Esophagus mucosa (tissue), 1 donor: ENCODE results near the gene TSPEAR. TPM values are rescaled to one million over a fixed set of nuclear protein-coding genes. Genes with fewer than 3 reads are reported as not detected.

Source experiments
- ATAC-seq: fragments of 200-7000 bp; cut with Tn5 transposase; one replicate; pipeline ENCODE4 v1.9.1; 2020
- total RNA-seq: library from RNA; stranded (reverse); gene quantifications from one replicate; pipeline ENCODE4 v1.2.4, GENCODE V29; 2023
- donor health status: DM: yes; HTN: yes; CAD: no.

The TSPEAR gene
- total RNA-seq, 1 donor from 2014 or later, result 0.08 TPM

DNA sequence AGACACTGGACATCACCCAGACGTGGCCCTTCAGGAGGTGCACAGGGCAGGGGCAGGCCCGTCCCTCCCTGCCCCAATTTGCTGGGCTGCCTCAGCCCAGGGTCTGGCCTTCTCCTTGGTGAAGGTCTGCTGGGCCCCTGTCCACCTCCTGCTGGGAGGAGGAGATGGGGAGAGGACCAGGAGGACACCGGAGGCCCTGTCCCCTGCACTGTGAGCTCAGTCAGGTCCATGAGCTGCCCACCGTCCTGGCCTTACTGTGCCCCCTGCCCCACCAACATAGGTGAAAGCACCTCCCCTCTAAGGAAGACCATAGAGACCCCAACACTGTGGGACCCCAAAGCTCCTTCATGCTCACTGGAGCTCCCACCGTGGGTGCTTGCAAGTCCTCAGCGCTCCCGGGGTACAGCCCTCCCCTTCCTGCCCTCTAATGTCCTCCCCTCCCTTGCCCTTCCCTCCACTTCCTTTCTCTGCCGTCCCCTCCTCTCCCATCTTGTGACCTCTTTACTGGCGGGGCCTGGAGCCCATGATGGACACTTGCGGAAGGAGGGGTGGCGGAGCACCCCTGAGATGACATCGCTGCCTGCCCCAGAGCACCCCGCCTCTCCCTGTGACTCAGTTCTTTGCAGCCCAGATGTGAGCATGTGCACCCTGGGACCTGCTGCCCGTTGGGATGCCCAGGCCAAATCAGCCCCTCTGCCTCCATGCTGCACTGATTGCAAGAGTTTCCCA, 251.5 kb downstream of the TSPEAR start:
- no peak for ATAC-seq

- no peak for ATAC-seq
These were observed 252.2 kb downstream of the TSPEAR start for GRCh38 chr21:44458971-44459711.

GRCh38 chr21:44456915-44457736, 254.2 kb downstream of the TSPEAR start:
- no peak for ATAC-seq

- ATAC-seq, result peak; percentile 7
These were observed 255.0 kb downstream of the TSPEAR start for GRCh38 chr21:44456214-44456914.

GRCh38 chr21:44455524-44456213, 255.7 kb downstream of the TSPEAR start:
- ATAC-seq, result peak; percentile 43

- peak; percentile 79 for ATAC-seq
These were observed 256.4 kb downstream of the TSPEAR start, which contains the start of gene LRRC3 for GRCh38 chr21:44454747-44455523. LRRC3 (plus strand) TSS chr21:44455510; CDS start chr21:44456645, 1,135 bp downstream.

DNA sequence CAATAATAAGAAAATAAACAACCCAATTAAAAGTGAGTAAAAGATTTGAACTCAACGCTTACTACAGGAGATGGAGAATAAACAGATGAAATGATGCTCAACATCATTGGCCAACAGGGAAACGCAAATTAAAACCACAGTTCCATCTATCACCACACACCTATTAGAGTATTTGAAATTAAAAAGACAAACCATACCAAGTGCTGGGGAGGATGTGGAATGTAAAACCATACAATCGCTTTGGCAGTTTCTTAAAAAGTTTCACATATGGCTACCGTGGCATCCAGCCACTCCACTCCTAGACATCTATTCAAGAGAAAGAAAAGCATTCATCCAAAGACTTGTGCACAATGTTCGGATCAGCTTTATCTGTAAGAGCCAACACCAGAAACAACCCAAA, 257.3 kb downstream of the TSPEAR start:
- no peak for ATAC-seq

GRCh38 chr21:44453120-44453519, 258.3 kb downstream of the TSPEAR start:
- no peak for ATAC-seq

DNA sequence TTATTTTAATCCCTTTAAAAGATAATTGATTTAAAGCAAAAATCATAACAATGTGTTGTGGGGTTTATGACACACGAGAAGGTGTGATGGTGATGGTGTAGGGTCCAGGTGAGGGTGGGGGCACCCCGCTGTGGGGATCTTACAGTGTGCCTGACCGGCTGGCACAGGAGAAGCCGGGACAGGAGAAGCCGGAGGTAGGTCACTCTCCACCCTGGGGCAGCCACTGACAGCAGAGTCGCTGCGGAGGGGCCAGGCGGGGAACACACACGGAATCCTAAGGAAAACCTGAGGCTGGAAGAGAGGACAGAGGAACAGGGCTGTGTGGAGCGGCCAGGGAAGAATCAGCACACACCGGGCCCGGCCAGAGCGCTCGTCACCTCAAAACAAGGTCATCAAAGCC, 260.4 kb downstream of the TSPEAR start:
- no peak for ATAC-seq

- ATAC-seq, result no peak
These were observed 261.0 kb downstream of the TSPEAR start for GRCh38 chr21:44450402-44450801.

GRCh38 chr21:44449473-44450363, 261.7 kb downstream of the TSPEAR start:
- peak; percentile 15 for ATAC-seq

DNA sequence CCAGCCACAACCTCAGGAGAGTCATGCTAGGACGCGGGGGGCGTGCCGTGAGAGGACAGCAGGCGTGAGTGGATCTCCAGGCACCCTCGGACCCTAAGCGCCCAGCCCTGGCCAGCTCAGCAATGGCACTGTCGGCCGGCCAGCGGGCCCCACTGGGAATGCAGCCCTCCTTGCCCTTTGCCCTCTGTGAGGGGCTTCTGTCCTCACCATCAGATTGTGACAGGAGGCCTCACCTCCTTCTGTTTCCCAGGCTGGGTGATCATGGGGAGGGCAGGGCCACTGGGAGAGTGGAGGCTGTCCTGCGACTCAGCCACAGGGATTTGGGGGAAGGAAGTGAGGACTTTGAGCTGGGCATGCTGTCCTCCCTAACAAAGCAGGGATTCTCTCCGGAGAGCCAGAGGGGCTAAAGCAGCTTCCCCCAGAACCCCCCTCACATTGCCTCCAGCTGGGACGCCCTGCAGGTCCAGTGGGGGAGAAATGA, 262.7 kb downstream of the TSPEAR start:
- no peak for ATAC-seq

Other genes with a start within 250 kb of the TSPEAR start
- gene KRTAP10-1, start 171.4 kb downstream of the TSPEAR start, total RNA-seq, result not detected
- gene KRTAP10-2, start 160.1 kb downstream of the TSPEAR start, total RNA-seq, result not detected
- gene KRTAP10-3, start 152.8 kb downstream of the TSPEAR start, total RNA-seq, result not detected
- gene KRTAP10-4, start 137.8 kb downstream of the TSPEAR start, total RNA-seq, result not detected
- gene KRTAP10-5, start 131.0 kb downstream of the TSPEAR start, total RNA-seq, result not detected
- not detected for gene KRTAP10-6, start 119.1 kb downstream of the TSPEAR start, total RNA-seq
- not detected for gene KRTAP10-7, start 111.0 kb downstream of the TSPEAR start, total RNA-seq
- not detected for gene KRTAP10-8, start 99.5 kb downstream of the TSPEAR start, total RNA-seq
- not detected for gene KRTAP10-9, start 84.5 kb downstream of the TSPEAR start, total RNA-seq
- not detected for gene KRTAP10-10, start 74.2 kb downstream of the TSPEAR start, total RNA-seq
- not detected for gene KRTAP10-11, start 65.2 kb downstream of the TSPEAR start, total RNA-seq
- not detected for gene KRTAP12-4, start 56.9 kb downstream of the TSPEAR start, total RNA-seq
- not detected for gene KRTAP12-3, start 53.6 kb downstream of the TSPEAR start, total RNA-seq
- not detected for gene KRTAP12-2, start 44.6 kb downstream of the TSPEAR start, total RNA-seq
- gene KRTAP12-1, start 29.4 kb downstream of the TSPEAR start, total RNA-seq, result not detected
- not detected for gene KRTAP10-12, start 14.4 kb downstream of the TSPEAR start, total RNA-seq
- 35.8 TPM for gene UBE2G2, start 90.2 kb upstream of the TSPEAR start, total RNA-seq
- 51.9 TPM for gene SUMO3, start 106.5 kb upstream of the TSPEAR start, total RNA-seq
- gene PTTG1IP, start 162.1 kb upstream of the TSPEAR start, total RNA-seq, result 67.1 TPM
- 7.1 TPM for gene ITGB2, start 209.3 kb upstream of the TSPEAR start, total RNA-seq
- 27.2 TPM for gene SLX9, start 228.5 kb upstream of the TSPEAR start, total RNA-seq